Sigmoid colon (tissue), 4 donors: ENCODE measurements around the gene GMDS.

Experiments
- EP300 ChIP-seq, 4 donors: sonication (generic); formaldehyde crosslinking; IDR thresholded peaks; one replicate each; pipeline ENCODE4 v1.6.1; 2017; ENCODE audit warnings: antibody characterized with exemption in 4 of 4
- POLR2AphosphoS5 ChIP-seq, 4 donors: sonication (generic); formaldehyde crosslinking; IDR thresholded peaks; one replicate each; pipeline ENCODE4 v1.6.1; 2017; ENCODE audit warnings: antibody characterized with exemption in 4 of 4
- TF ChIP-seq, protein P1 (sequence below), 4 experiments: fragments of 450-650 bp in 3 of 4; fragments of 200-600 bp in 1 of 4; IDR thresholded peaks; one replicate each; pipeline ENCODE4 v1.5.1; 2016 to 2019; ENCODE audit warnings: antibody characterized with exemption in 4 of 4, mild to moderate bottlenecking in 3 of 4, moderate library complexity in 2 of 4

DNA sequence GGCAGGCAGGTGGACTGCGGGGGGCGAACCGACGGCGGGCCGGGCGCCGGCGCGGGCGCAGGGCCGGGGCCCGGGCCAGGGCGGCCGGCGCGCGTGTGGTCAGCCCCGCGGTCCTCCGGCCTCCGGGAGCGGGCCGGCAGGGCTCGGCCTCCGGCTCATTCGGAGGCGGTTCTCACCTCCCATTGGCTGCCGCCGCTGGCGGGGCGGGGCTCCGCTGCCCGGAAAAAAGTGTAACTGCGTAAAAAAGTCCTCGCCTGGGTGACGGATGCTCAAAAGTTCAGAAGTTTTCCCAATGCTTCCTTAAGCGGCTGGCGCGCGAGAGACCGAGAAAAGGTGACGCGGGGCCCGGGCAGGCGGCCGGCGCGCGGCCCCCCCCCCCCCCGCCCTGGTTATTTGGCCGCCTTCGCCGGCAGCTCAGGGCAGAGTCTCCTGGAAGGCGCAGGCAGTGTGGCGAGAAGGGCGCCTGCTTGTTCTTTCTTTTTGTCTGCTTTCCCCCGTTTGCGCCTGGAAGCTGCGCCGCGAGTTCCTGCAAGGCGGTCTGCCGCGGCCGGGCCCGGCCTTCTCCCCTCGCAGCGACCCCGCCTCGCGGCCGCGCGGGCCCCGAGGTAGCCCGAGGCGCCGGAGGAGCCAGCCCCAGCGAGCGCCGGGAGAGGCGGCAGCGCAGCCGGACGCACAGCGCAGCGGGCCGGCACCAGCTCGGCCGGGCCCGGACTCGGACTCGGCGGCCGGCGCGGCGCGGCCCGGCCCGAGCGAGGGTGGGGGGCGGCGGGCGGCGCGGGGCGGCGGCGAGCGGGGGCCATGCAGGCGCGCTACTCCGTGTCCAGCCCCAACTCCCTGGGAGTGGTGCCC, 635.5 kb downstream of the GMDS start, which contains the start of gene FOXC1:
- peak in 3 of 4 donors; percentile 52 to 71 (median 60) for TF ChIP-seq POLR2AphosphoS5 (IDR thresholded peaks at IDR 0.05)
- TF ChIP-seq, protein P1, sequence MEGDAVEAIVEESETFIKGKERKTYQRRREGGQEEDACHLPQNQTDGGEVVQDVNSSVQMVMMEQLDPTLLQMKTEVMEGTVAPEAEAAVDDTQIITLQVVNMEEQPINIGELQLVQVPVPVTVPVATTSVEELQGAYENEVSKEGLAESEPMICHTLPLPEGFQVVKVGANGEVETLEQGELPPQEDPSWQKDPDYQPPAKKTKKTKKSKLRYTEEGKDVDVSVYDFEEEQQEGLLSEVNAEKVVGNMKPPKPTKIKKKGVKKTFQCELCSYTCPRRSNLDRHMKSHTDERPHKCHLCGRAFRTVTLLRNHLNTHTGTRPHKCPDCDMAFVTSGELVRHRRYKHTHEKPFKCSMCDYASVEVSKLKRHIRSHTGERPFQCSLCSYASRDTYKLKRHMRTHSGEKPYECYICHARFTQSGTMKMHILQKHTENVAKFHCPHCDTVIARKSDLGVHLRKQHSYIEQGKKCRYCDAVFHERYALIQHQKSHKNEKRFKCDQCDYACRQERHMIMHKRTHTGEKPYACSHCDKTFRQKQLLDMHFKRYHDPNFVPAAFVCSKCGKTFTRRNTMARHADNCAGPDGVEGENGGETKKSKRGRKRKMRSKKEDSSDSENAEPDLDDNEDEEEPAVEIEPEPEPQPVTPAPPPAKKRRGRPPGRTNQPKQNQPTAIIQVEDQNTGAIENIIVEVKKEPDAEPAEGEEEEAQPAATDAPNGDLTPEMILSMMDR (IDR thresholded peaks at IDR 0.05), result no peak
- TF ChIP-seq EP300 (IDR thresholded peaks at IDR 0.05), result no peak
